NCI-H69 (cell line): ENCODE results near the gene ACSL5.

Source experiments
- DNase-seq: peaks from one replicate; lab custom pipeline; 2025; lab: John Stamatoyannopoulos, UW

Gene ACSL5

GRCh38 chr10:112373912-112374338 is at the start of gene ACSL5:
Gene ACSL5 (plus strand): TSS chr10:112374116. CDS start chr10:112394947, 20,831 bp downstream.
- DNase-seq = no peak

GRCh38 chr10:112327678-112328077 is 46.2 kb upstream of the ACSL5 start:
- no peak for DNase-seq

GRCh38 chr10:112330162-112330561 is 43.8 kb upstream of the ACSL5 start:
- no peak for DNase-seq

GRCh38 chr10:112330607-112331160 is 43.2 kb upstream of the ACSL5 start:
- DNase-seq = no peak

GRCh38 chr10:112332022-112332421 is 41.9 kb upstream of the ACSL5 start:
- no peak for DNase-seq

- DNase-seq = peak; percentile 7
Measured at GRCh38 chr10:112332509-112333228, 41.2 kb upstream of the ACSL5 start.

- no peak for DNase-seq
Measured at GRCh38 chr10:112333452-112333851, 40.5 kb upstream of the ACSL5 start.

GRCh38 chr10:112335111-112335867 is 38.6 kb upstream of the ACSL5 start:
- DNase-seq = no peak

GRCh38 chr10:112335868-112336265 is 38.0 kb upstream of the ACSL5 start:
- DNase-seq = no peak

- DNase-seq = no peak
Measured at GRCh38 chr10:112336556-112337201, 37.2 kb upstream of the ACSL5 start.

- DNase-seq = no peak
Measured at GRCh38 chr10:112338957-112339356, 35.0 kb upstream of the ACSL5 start.

GRCh38 chr10:112340601-112341000 is 33.3 kb upstream of the ACSL5 start:
- no peak for DNase-seq

GRCh38 chr10:112343056-112343806 is 30.7 kb upstream of the ACSL5 start:
- no peak for DNase-seq

- no peak for DNase-seq
Measured at GRCh38 chr10:112344261-112344660, 29.7 kb upstream of the ACSL5 start.

- DNase-seq = no peak
Measured at GRCh38 chr10:112345202-112345601, 28.7 kb upstream of the ACSL5 start.

- DNase-seq = no peak
Measured at GRCh38 chr10:112345743-112346142, 28.2 kb upstream of the ACSL5 start.

- no peak for DNase-seq
Measured at GRCh38 chr10:112346774-112347173, 27.1 kb upstream of the ACSL5 start.

GRCh38 chr10:112347709-112348671 is 25.9 kb upstream of the ACSL5 start:
- no peak for DNase-seq

GRCh38 chr10:112348759-112349158 is 25.2 kb upstream of the ACSL5 start:
- no peak for DNase-seq

- no peak for DNase-seq
Measured at GRCh38 chr10:112349521-112350085, 24.3 kb upstream of the ACSL5 start.
